HCT116 (cell line): ENCODE data around the gene CLEC17A.

Experiments
- CEBPB ChIP-seq: IDR thresholded peaks from 2 replicates; pipeline ENCODE4 v1.6.1; 2012; ENCODE audit warnings: low read depth
- REST ChIP-seq: IDR thresholded peaks from 2 replicates; pipeline ENCODE4 v1.6.1; 2012; ENCODE audit warnings: low read depth
- SP1 ChIP-seq: IDR thresholded peaks from 2 replicates; pipeline ENCODE4 v1.6.1; 2012; ENCODE audit warnings: low read depth
- ZNF274 ChIP-seq: fragments of 200-500 bp; sonication (Bioruptor generic); IDR thresholded peaks from 2 replicates; pipeline ENCODE4 v1.6.1; 2014; ENCODE audit warnings: mild to moderate bottlenecking, low read depth, low read length, inconsistent platforms
- TF ChIP-seq, protein P1 (sequence below), 3 experiments: fragments of 200-600 bp in 1 of 3; sonication (generic) in 1 of 3; IDR thresholded peaks in 2 of 3; conservative IDR thresholded peaks in 1 of 3; 2 replicates each; pipeline ENCODE4 v1.5.1; 2012 to 2017; ENCODE audit warnings: low read depth in 2 of 3, low read length in 2 of 3, antibody characterized with exemption in 1 of 3, borderline replicate concordance in 1 of 3, control low read depth in 1 of 3, mild to moderate bottlenecking in 1 of 3, mixed read lengths in 1 of 3, mixed run types in 1 of 3, moderate library complexity in 1 of 3; ENCODE audit not compliant: insufficient read depth in 1 of 3
- TF ChIP-seq, protein P2 (sequence below): IDR thresholded peaks from 2 replicates; pipeline ENCODE4 v1.6.1; 2012

DNA sequence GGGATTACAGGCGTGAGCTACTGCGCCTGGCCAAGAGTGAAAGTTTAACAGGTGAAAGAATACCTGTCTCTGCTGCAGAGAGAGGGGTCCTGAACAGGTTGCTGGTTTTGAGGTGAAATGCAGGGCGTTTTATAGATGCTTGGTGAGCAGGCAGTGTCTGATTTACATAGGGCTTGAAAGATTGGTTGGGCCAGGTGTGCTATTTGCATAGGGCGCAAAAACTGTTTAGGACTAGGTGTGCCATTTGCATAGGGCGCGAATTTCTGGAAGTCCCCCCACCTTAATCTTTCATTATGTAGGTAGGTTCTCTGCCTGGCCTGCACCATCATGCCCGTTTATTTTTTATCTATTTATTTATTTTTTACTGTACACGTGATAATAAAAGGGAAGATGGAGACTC is 6.5 kb upstream of the CLEC17A start:
- TF ChIP-seq, protein P1, sequence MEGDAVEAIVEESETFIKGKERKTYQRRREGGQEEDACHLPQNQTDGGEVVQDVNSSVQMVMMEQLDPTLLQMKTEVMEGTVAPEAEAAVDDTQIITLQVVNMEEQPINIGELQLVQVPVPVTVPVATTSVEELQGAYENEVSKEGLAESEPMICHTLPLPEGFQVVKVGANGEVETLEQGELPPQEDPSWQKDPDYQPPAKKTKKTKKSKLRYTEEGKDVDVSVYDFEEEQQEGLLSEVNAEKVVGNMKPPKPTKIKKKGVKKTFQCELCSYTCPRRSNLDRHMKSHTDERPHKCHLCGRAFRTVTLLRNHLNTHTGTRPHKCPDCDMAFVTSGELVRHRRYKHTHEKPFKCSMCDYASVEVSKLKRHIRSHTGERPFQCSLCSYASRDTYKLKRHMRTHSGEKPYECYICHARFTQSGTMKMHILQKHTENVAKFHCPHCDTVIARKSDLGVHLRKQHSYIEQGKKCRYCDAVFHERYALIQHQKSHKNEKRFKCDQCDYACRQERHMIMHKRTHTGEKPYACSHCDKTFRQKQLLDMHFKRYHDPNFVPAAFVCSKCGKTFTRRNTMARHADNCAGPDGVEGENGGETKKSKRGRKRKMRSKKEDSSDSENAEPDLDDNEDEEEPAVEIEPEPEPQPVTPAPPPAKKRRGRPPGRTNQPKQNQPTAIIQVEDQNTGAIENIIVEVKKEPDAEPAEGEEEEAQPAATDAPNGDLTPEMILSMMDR (IDR thresholded peaks at IDR 0.05 in 2 of 3, conservative IDR thresholded peaks at IDR 0.05 in 1 of 3; ENCODE audit: borderline replicate concordance in 1 of 3, insufficient read depth in 1 of 3, low read depth in 2 of 3, low read length in 2 of 3), result no peak
- TF ChIP-seq SP1 (no peak), ZNF274 (no peak), REST (no peak), CEBPB (no peak)
- TF ChIP-seq, protein P2, sequence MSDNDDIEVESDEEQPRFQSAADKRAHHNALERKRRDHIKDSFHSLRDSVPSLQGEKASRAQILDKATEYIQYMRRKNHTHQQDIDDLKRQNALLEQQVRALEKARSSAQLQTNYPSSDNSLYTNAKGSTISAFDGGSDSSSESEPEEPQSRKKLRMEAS, result no peak
